Sigmoid colon (tissue), 7 donors: ENCODE results near the gene LIMK2. TPM values are rescaled to one million over a fixed set of nuclear protein-coding genes. Genes with fewer than 3 reads are reported as not detected.

Source experiments
- DNase-seq: peaks from one replicate; pipeline ENCODE4 v3.0.0-alpha.2; 2019
- H3K27ac ChIP-seq, 4 donors: fragments of 200-600 bp; sonication (generic); one replicate each; pipeline ENCODE4 v1.5.1; 2016 to 2019; ENCODE audit warnings: mild to moderate bottlenecking in 1 of 4
- H3K27me3 ChIP-seq, 3 donors: fragments of 200-600 bp; sonication (generic); one replicate each; pipeline ENCODE4 v1.5.1; 2019; ENCODE audit warnings: mild to moderate bottlenecking in 1 of 3
- H3K36me3 ChIP-seq, 4 donors: fragments of 200-600 bp; sonication (generic); one replicate each; pipeline ENCODE4 v1.5.1; 2016 to 2019
- H3K4me1 ChIP-seq, 4 donors: fragments of 200-600 bp; sonication (generic); one replicate each; pipeline ENCODE4 v1.5.1; 2017 to 2019
- H3K4me3 ChIP-seq, 4 donors: fragments of 200-600 bp; sonication (generic); one replicate each; pipeline ENCODE4 v1.5.1; 2017 to 2019; ENCODE audit warnings: mild to moderate bottlenecking in 2 of 4, moderate library complexity in 1 of 4
- H3K9me3 ChIP-seq, 4 donors: fragments of 200-600 bp in 3 of 4; sonication (generic) in 3 of 4; one replicate each; pipeline versions ENCODE4 v1.5.1 to v1.6.1; 2013 to 2019
- EP300 ChIP-seq, 4 donors: sonication (generic); formaldehyde crosslinking; IDR thresholded peaks; one replicate each; pipeline ENCODE4 v1.6.1; 2017; ENCODE audit warnings: antibody characterized with exemption in 4 of 4
- POLR2A ChIP-seq, 2 donors: fragments of 450-650 bp; IDR thresholded peaks; one replicate each; pipeline ENCODE4 v1.6.1; 2016; ENCODE audit warnings: antibody characterized with exemption in 2 of 2, mild to moderate bottlenecking in 2 of 2, moderate library complexity in 2 of 2
- POLR2AphosphoS5 ChIP-seq, 4 donors: sonication (generic); formaldehyde crosslinking; IDR thresholded peaks; one replicate each; pipeline ENCODE4 v1.6.1; 2017; ENCODE audit warnings: antibody characterized with exemption in 4 of 4
- WGBS, 2 donors: extraction: QIAGEN DNeasy Blood & Tissue Kit; methylation state at CpG; one replicate each; pipeline ENCODE4 v1.1.7; 2013; 5-methylcytosine and 5-hydroxymethylcytosine counted together
- intact Hi-C: fragments of 100-400 bp; cut with DNase I; formaldehyde crosslinking; loops from one replicate; pipeline ENCODE4 v1.15.1; 2023
- polyA plus RNA-seq, 3 donors: library from polyadenylated mRNA; stranded (reverse); fragments of 200-250 nt; gene quantifications; one replicate each; pipeline ENCODE4 v1.2.3, GENCODE V29; 2013
- total RNA-seq, 4 donors: library from RNA; depleted of rRNA; stranded (reverse); fragments of >200 nt; gene quantifications; one replicate each; pipeline ENCODE4 v1.1.0, GENCODE V29; 2016
- TF ChIP-seq, protein P1 (sequence below), 4 experiments: fragments of 450-650 bp in 3 of 4; fragments of 200-600 bp in 1 of 4; IDR thresholded peaks; one replicate each; pipeline ENCODE4 v1.5.1; 2016 to 2019; ENCODE audit warnings: antibody characterized with exemption in 4 of 4, mild to moderate bottlenecking in 3 of 4, moderate library complexity in 2 of 4
- donor health status: healthy with polysubstance abuse.
- donor health status: Bipolar disorder and iron deficiency.
- donor health status: healthy.

The LIMK2 gene
- total and polyA plus RNA-seq, 7 donors: 10.3 to 58.7 (median 20.8) TPM

DNA sequence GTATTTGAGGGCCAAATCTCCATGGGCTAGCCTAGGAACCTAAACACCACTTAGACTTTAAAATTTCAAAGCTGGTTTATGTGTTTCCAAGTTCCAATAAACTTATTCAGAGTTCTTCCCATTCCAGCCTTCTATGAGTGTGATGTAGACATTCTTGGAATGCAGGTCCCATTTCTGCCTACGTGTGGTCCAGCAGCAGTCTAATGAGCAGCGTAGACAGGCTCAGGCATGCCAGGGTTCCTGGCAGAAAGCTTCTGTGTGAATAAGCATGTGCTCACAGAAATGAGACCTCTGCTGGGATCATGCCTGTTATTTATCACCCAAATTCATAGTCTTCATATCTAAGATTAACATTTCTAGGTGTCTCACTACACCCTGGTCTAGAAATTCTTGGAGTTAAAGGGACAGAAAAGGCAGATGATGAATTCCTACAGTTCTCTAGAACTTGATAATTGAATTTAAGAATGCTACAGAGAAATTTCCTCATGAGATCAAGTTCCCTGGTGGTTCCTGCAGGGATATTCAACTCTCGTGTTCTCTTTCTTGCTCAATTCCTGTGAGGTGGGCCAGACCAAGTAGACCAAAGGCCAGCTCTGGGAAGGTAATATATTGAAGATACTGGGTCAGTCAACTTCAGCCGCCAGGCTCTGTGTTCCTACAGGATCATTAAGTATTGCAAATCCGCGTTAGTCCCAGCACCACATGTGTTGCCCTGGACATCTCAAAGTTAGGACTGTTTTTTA is 34.5 kb upstream of the LIMK2 start:
- Histone ChIP-seq H3K27ac (peak overlapping the region in 3 of 4 donors; percentile 31 to 72 (median 37)), H3K4me1 (peaks cover 0 to 51% (median 38%) of the 10 kb centered on the region in 4 donors)

DNA sequence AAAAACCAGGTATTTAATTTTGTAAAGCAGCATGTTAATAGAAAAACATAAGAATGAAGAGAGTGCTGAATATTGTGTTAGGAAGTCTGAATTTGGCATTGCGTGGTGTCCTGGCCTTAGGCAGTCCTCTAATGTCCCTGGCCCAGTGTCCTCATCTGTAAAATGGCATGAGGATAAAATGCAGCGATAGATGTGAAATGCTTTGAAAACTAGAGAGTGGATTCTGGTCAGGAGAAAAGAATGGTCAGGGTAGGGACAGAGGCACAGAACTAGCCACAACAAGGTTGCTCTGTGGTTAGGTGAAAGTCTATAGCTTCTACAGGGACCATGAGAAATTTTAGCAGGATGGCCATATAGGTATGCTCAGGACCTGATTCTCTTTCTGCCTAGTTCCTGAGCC is 33.2 kb upstream of the LIMK2 start:
- TF ChIP-seq, protein P1, sequence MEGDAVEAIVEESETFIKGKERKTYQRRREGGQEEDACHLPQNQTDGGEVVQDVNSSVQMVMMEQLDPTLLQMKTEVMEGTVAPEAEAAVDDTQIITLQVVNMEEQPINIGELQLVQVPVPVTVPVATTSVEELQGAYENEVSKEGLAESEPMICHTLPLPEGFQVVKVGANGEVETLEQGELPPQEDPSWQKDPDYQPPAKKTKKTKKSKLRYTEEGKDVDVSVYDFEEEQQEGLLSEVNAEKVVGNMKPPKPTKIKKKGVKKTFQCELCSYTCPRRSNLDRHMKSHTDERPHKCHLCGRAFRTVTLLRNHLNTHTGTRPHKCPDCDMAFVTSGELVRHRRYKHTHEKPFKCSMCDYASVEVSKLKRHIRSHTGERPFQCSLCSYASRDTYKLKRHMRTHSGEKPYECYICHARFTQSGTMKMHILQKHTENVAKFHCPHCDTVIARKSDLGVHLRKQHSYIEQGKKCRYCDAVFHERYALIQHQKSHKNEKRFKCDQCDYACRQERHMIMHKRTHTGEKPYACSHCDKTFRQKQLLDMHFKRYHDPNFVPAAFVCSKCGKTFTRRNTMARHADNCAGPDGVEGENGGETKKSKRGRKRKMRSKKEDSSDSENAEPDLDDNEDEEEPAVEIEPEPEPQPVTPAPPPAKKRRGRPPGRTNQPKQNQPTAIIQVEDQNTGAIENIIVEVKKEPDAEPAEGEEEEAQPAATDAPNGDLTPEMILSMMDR (IDR thresholded peaks at IDR 0.05): no peak
- TF ChIP-seq POLR2AphosphoS5 (IDR thresholded peaks at IDR 0.05) (no peak), EP300 (IDR thresholded peaks at IDR 0.05) (no peak), POLR2A (IDR thresholded peaks at IDR 0.05) (no peak)
- 98 to 99% methylated on average over 2 of the region's 2 CpGs for WGBS, 2 donors
- Histone ChIP-seq H3K9me3 (no peaks in the 10 kb centered on the region), H3K36me3 (peaks cover 0 to 18% (median 2%) of the 10 kb centered on the region in 4 donors), H3K27ac (no peak overlapping the region), H3K4me3 (no peak overlapping the region), H3K4me1 (peaks cover 0 to 38% (median 25%) of the 10 kb centered on the region in 4 donors), H3K27me3 (no peaks in the 10 kb centered on the region)
- DNase-seq: no peak
- intact Hi-C loops: no loop called here

More for the DNA sequence above, 34.5 kb upstream of the LIMK2 start:
- H3K27me3 ChIP-seq: no peaks in the 10 kb centered on the region
- H3K9me3 ChIP-seq: no peaks in the 10 kb centered on the region
- no peak overlapping the region for H3K4me3 ChIP-seq
- intact Hi-C loops: no loop called here
- H3K36me3 ChIP-seq: peaks cover 0 to 13% (median 0%) of the 10 kb centered on the region in 4 donors
- 91 to 93% methylated on average over 6 of the region's 6 CpGs for WGBS, 2 donors
- TF ChIP-seq POLR2A (IDR thresholded peaks at IDR 0.05) (no peak), EP300 (IDR thresholded peaks at IDR 0.05) (no peak), POLR2AphosphoS5 (IDR thresholded peaks at IDR 0.05) (no peak)
- TF ChIP-seq, protein P1 (IDR thresholded peaks at IDR 0.05): no peak
- no peak for DNase-seq

DNA sequence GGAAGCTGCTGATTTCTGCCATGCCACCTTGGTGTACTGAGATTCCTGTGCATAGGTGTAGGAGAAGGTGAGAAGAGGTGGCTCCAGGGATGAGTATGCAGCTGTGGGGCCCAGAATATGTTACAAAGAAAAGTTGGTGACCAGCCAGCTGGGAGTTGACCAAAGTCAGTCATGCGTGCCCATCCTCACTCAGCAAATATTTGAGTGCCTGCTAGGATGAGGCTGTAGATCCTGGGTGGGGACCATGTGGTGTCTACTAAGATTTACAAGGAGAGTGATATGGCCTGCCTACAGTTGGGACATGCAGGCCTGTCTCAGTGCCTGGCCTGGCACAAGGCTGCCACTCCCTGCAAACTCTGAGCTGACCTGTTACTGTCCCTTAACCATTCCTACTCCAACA is 32.8 kb upstream of the LIMK2 start:
- TF ChIP-seq POLR2A (IDR thresholded peaks at IDR 0.05): no peak
- TF ChIP-seq, protein P1 (IDR thresholded peaks at IDR 0.05): no peak
- TF ChIP-seq EP300 (IDR thresholded peaks at IDR 0.05): no peak
- TF ChIP-seq POLR2AphosphoS5 (IDR thresholded peaks at IDR 0.05): no peak
- 11 to 67% methylated on average over 1 of the region's 1 CpG for WGBS, 2 donors
- intact Hi-C loops: no loop called here

DNA sequence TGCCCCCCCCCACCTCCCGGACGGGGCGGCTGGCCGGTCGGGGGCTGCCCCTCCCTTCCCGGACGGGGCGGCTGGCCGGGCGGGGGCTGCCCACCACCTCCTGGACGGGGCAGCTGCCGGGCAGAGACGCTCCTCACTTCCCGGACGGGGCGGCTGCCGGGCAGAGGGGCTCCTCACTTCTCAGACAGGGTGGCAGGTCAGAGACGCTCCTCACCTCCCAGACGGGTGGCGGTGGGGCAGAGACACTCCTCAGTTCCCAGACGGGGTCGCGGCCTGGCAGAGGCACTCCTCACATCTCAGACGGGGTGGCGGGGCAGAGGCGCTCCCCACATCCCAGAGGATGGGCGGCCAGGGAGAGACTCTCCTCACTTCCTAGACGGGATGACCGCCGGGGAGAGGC is 28.1 kb upstream of the LIMK2 start:
- H3K27me3 ChIP-seq: no peaks in the 10 kb centered on the region
- no peak overlapping the region for H3K4me3 ChIP-seq
- intact Hi-C loops: no loop called here
- 96% methylated on average over 30 of the region's 30 CpGs for WGBS, 2 donors
- no peak for TF ChIP-seq POLR2A (IDR thresholded peaks at IDR 0.05)
- no peak for TF ChIP-seq POLR2AphosphoS5 (IDR thresholded peaks at IDR 0.05)
- no peak for TF ChIP-seq EP300 (IDR thresholded peaks at IDR 0.05)
- TF ChIP-seq, protein P1 (IDR thresholded peaks at IDR 0.05): no peak
- H3K27ac ChIP-seq: no peak overlapping the region
- H3K9me3 ChIP-seq: no peaks in the 10 kb centered on the region
- H3K4me1 ChIP-seq: peaks cover 0 to 10% (median 8%) of the 10 kb centered on the region in 4 donors
- peaks cover 0 to 29% (median 4%) of the 10 kb centered on the region in 4 donors for H3K36me3 ChIP-seq
- no peak for DNase-seq

More for the DNA sequence above, 32.8 kb upstream of the LIMK2 start:
- H3K4me1 ChIP-seq: peaks cover 0 to 35% (median 21%) of the 10 kb centered on the region in 4 donors
- no peak overlapping the region for H3K27ac ChIP-seq
- H3K36me3 ChIP-seq: peaks cover 0 to 18% (median 2%) of the 10 kb centered on the region in 4 donors
- H3K9me3 ChIP-seq: no peaks in the 10 kb centered on the region
- H3K4me3 ChIP-seq: no peak overlapping the region
- no peaks in the 10 kb centered on the region for H3K27me3 ChIP-seq
- no peak for DNase-seq
